Right ventricle myocardium superior (tissue), 1 donor: ENCODE data around the gene SLC2A1. TPM values are rescaled to one million over a fixed set of nuclear protein-coding genes. Genes with fewer than 3 reads are reported as not detected.
A peak's percentile ranks its signal among the peaks of the same experiment; 100 is the strongest.

Source experiments
- ATAC-seq: fragments of 200-7000 bp; cut with Tn5 transposase; one replicate; pipeline ENCODE4 v1.9.1; 2020; ENCODE audit warnings: mild to moderate bottlenecking; ENCODE audit not compliant: poor library complexity
- DNase-seq: peaks from one replicate; pipeline ENCODE4 v3.0.0-alpha.2; 2020
- intact Hi-C: fragments of 100-400 bp; cut with DNase I; formaldehyde crosslinking; loops from one replicate; pipeline ENCODE4 v1.11.2; 2022
- long read RNA-seq: library from polyadenylated mRNA; unstranded; transcript quantifications from one replicate; pipeline ENCODE4 v2.0.0, GENCODE V29; 2021
- total RNA-seq: library from RNA; stranded (reverse); fragmentation: NEBNext Ultra II Directional; extraction: Animal tissue kit (Norgen Biotek cat#: 25700); gene quantifications from one replicate; pipeline ENCODE4 v1.2.1, GENCODE V29; 2021
- donor health status: DM: no; HTN: yes; CAD: no; lungs with severe emphysema.

SLC2A1 gene
- total RNA-seq: 41.2 TPM
- long read RNA-seq, transcript SLC2A1-203 (10 exons, 3,670 nt): major isoform, 46 of 72 reads
- long read RNA-seq, partial matches to known transcripts: 24 of 72 reads
- long read RNA-seq, other reads (novel, unspliced or antisense): 2 of 72 reads

- ATAC-seq (peak; percentile 94), DNase-seq (peak; percentile 94)
- intact Hi-C loops: no loop called here
Measured at GRCh38 chr1:42958488-42959319, at the start of gene SLC2A1. Gene SLC2A1 (minus strand): TSS chr1:42958868. CDS start chr1:42958651, 217 bp downstream.

DNA sequence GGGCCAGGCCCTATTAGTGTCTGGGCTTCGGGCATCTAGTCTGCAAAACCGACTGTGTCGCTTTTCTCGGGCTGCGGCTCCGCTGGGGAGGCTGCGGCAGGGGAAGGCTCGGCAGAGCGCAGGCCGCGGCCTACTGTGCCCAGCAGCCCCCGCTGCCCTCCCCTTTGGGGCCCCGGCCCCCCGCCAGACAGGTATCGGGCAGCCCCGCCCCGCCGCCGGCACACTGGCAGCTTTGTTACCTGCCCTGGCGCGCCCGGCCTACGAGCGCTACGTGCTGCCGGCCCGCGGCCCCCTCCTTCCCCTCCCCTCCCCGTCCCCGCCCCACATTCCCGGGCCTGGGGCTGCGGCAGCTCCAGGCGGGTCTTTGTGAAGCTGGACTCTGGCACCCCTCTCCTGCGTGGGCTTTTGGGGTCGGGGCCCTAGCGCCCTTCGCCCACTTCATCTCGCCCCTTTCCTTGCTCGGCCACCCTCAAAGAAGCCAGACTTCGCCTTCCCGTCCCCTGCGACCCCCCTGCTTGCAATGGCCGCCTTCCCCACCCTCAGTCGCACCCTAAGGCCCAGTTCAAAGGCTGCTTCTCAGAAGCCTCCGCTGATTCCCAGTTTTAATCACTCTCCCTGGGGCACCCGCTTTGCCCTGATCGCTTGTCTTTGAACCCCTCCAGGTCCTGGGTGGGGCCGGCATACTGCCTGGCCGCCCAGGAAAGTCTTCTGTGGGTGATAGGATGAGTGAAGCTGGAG, 48.9 kb upstream of the SLC2A1 start:
- DNase-seq: no peak
- intact Hi-C loops: no loop called here
- no peak for ATAC-seq

DNA sequence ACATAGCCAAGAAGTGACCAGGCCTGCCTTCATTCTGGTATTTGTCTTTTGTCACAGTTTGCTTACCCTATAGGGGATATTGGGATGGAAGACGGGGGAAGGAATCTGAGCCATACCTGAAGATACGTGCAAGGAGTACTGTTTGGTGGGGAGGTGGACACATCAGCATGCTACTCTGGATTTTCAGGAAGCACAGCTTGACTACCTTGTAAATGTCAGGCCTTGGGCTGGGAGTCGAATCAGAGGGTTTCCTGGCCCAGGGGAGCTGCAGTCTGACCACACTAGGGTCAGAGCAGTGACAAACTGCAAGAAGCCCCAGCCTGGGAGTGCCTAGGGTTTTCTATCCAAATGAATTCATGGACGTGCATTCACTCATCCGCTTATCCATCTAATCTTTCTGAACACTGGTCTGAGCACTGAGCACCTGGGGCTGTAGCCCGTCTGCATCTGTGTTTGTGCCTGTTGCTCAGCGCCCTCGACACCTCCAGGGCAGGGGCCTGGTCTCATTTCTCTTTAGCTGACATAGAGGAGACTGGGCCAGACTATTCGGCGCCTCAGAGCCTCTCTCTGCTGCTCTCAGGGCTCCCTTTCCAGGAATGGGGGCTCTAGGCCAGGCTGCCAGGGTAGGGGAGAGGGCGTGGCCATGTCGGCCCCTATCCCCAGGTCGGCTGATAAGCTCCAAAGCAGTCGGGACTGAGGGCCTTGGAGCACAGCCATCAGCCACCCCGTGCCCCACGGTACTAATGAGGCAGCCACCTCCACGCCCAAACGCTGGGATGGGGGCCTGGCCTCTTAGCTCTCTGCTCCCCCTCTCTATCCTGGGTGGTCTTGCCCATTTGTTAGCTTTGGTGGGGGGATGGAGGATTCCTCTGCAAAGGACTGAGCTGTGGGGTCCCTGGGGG, 47.0 kb upstream of the SLC2A1 start:
- intact Hi-C loops: no loop called here
- no peak for ATAC-seq
- no peak for DNase-seq

- ATAC-seq (no peak), DNase-seq (no peak)
- intact Hi-C loops: no loop called here
Measured at GRCh38 chr1:43004587-43005459, 46.2 kb upstream of the SLC2A1 start.

- intact Hi-C loops: no loop called here
- DNase-seq (no peak), ATAC-seq (no peak)
Measured at GRCh38 chr1:43002766-43003165, 44.1 kb upstream of the SLC2A1 start.

DNA sequence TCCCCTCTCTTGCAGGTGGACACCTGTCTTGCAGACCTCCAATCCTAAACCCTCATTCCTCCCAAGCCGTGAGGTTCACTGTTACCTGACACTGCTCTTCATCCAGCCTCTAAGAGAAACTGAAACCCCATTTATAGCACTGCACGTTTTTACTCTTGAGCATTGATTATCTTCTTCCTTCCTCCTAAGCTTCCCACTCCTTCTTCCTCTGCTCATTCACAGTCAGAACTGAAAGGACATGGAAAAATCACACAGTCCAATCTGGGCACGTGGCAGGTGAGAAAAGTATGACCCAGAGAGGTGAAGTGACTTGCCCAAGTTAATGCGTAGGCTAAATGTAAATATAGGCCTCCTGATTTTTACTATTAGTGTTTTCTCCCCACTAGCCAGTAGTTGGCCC, 43.4 kb upstream of the SLC2A1 start:
- no peak for ATAC-seq
- DNase-seq: no peak
- intact Hi-C loops: no loop called here

GRCh38 chr1:43001434-43001833, 42.8 kb upstream of the SLC2A1 start:
- intact Hi-C loops: no loop called here
- ATAC-seq: no peak
- no peak for DNase-seq

DNA sequence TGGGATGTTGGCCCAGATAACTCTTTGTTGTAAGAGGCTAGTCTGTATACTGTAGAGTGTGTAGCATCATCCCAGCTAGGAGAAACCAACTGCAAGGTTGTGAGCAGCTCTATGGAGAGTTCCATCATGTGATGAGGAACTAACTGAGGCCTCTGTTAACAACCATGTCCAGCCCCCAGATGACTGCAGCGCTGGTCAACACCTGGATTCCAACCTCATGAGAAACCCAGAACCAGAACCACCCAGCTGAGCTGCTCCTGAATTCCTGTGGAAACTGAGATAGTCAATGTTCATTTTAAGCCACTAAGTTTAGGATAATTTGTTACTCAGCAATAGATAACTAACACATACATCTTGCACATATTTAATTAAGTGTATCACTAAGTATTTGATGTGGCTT, 41.6 kb upstream of the SLC2A1 start:
- DNase-seq (no peak), ATAC-seq (no peak)
- intact Hi-C loops: no loop called here

DNA sequence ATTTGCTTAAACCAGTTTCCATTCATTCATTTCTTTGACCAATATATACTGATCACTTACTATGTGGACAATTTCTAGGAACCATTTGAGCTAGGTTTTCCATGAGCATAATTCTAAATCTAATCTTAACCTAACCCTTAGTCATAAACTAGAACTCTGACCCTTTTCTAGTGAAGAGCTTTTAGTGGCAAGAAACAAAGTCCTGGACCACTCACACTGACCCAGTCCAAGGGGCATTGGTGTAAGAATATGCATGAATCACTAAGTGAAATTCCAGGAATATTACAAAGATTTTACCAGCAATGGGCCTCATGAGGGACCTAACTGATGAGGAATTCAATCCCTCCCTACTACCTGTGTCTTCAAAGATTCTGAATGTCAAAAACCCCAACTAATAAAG, 40.6 kb upstream of the SLC2A1 start:
- ATAC-seq (no peak), DNase-seq (no peak)
- intact Hi-C loops: no loop called here

DNA sequence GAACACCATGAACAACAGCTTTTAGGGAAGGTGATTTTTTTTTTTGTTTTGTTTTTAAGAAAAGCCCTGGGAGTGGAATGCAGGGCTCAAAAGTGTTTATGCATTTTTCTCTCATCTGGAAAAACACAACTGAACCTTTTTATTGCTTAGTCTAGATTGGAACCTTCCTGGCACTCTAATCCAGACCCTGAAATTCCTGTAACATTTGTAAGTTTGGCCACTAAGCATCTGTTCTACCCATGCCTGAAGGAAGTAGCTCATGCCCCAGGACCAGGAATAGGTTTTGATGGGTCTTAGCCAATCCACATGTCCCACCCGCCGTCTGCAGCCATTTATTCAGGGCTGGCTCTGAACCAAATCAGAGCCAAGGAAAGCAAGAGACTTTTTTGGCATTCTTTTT, 39.7 kb upstream of the SLC2A1 start:
- DNase-seq: no peak
- intact Hi-C loops: no loop called here
- ATAC-seq: no peak

GRCh38 chr1:42996384-42996970, 37.8 kb upstream of the SLC2A1 start:
- DNase-seq: no peak
- intact Hi-C loops: no loop called here
- no peak for ATAC-seq

GRCh38 chr1:42993502-42994136, 35.0 kb upstream of the SLC2A1 start:
- DNase-seq (peak; percentile 61), ATAC-seq (peak; percentile 96)
- intact Hi-C loops: no loop called here

- intact Hi-C loops: no loop called here
- ATAC-seq: no peak
- no peak for DNase-seq
Measured at GRCh38 chr1:42992054-42992571, 33.4 kb upstream of the SLC2A1 start.

DNA sequence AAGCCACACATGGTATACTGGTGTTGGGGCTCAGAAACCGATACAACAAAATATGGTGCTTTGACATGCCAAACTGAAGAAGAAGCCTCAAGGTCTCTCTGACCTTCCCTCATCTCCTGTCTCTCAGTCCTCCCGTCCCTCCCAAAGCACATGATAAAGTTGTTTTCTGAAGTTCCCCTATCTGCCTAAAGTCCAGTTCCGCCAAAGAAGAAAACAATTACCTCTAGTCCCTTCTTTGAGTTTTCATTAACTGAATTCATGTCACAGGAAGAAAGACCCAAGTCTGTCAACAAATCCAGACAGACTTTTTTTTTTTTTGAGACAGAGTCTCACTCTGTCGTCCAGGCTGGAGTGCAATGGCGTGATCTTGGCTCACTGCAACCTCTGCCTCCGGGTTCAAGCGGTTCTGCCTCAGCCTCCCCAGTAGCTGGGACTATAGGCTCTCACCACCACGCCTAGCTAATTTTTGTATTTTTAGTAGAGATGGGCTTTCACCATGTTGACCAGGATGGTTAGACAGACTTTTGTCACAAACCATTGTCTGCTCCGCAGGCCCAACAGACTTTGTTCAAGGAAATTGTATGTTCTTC, 32.2 kb upstream of the SLC2A1 start:
- no peak for DNase-seq
- intact Hi-C loops: no loop called here
- ATAC-seq: no peak

DNA sequence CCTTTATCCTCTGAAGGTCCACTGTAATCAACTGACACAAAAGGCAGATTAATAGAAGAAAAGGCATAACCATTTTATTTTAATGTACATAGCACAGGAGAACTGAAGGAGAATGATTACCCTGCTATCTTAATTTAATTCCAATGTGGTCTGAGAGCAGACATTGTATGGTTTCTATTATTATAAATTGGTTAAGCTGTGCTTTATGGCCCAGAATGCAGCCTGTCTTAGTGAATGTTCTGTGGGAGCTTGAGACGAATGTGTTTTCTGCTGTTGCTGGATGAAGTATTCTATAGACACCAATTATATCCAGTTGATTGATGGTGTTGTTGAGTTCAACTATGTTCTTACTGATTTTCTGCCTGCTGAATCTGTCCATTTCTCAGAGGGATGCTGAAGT, 25.0 kb upstream of the SLC2A1 start:
- intact Hi-C loops: no loop called here

GRCh38 chr1:42983253-42983652, 24.6 kb upstream of the SLC2A1 start:
- intact Hi-C loops: no loop called here
- no peak for DNase-seq
- ATAC-seq: no peak

More for the DNA sequence above, 25.0 kb upstream of the SLC2A1 start:
- no peak for ATAC-seq
- no peak for DNase-seq

DNA sequence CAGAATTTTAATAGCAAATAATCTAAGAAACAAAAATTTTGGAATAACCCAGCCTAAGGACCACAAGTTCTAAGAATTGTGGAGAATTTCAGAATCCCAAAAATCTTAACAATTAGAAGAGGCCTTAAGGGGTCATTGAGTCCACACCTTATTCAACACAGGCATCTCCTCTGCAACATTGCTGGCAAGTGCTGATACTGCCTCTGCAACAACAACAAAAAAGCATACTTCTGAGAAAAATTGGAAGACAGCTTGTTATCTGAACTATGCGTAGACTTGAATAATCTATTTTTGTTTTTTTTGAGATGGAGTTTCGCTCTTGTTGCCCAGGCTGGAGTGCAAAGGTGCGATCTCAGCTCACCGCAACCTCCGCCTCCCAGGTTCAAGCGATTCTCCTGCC, 24.0 kb upstream of the SLC2A1 start:
- DNase-seq (no peak), ATAC-seq (no peak)
- intact Hi-C loops: no loop called here
